ENCODE measurements around the gene DNAH12. TPM values are rescaled to one million over a fixed set of nuclear protein-coding genes. Genes with fewer than 3 reads are reported as not detected.
A peak's percentile ranks its signal among the peaks of the same experiment; 100 is the strongest.

DNAH12 gene, protein sequence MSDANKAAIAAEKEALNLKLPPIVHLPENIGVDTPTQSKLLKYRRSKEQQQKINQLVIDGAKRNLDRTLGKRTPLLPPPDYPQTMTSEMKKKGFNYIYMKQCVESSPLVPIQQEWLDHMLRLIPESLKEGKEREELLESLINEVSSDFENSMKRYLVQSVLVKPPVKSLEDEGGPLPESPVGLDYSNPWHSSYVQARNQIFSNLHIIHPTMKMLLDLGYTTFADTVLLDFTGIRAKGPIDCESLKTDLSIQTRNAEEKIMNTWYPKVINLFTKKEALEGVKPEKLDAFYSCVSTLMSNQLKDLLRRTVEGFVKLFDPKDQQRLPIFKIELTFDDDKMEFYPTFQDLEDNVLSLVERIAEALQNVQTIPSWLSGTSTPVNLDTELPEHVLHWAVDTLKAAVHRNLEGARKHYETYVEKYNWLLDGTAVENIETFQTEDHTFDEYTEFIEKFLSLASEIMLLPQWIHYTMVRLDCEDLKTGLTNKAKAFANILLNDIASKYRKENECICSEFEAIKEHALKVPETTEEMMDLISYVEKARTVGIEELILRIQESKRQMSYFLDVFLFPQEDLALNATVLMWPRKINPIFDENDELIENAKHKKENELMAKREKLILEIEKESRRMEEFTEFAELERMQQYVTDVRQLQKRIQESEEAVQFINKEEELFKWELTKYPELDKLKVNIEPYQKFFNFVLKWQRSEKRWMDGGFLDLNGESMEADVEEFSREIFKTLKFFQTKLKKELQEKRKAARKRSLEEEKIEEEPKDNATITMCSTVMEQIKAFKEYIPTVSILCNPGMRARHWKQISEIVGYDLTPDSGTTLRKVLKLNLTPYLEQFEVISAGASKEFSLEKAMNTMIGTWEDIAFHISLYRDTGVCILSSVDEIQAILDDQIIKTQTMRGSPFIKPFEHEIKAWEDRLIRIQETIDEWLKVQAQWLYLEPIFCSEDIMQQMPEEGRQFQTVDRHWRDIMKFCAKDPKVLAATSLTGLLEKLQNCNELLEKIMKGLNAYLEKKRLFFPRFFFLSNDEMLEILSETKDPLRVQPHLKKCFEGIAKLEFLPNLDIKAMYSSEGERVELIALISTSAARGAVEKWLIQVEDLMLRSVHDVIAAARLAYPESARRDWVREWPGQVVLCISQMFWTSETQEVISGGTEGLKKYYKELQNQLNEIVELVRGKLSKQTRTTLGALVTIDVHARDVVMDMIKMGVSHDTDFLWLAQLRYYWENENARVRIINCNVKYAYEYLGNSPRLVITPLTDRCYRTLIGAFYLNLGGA (N-terminal part only)
- under 1 TPM; 0.22 to 0.67 (median 0.51) TPM for polyA plus RNA-seq (ENCODE audit: insufficient read length in 10 of 10)
- long read RNA-seq, donor 1: 0 reads
- long read RNA-seq, donor 2: 0 reads
- long read RNA-seq, donor 3: 0 reads
- long read RNA-seq, donor 4: 0 reads
- long read RNA-seq, donor 5: 0 reads
- long read RNA-seq, donor 6: 0 reads
- long read RNA-seq, donor 7: 0 reads
- long read RNA-seq, donor 8: 0 reads
- long read RNA-seq, donor 9: 0 reads

DNA sequence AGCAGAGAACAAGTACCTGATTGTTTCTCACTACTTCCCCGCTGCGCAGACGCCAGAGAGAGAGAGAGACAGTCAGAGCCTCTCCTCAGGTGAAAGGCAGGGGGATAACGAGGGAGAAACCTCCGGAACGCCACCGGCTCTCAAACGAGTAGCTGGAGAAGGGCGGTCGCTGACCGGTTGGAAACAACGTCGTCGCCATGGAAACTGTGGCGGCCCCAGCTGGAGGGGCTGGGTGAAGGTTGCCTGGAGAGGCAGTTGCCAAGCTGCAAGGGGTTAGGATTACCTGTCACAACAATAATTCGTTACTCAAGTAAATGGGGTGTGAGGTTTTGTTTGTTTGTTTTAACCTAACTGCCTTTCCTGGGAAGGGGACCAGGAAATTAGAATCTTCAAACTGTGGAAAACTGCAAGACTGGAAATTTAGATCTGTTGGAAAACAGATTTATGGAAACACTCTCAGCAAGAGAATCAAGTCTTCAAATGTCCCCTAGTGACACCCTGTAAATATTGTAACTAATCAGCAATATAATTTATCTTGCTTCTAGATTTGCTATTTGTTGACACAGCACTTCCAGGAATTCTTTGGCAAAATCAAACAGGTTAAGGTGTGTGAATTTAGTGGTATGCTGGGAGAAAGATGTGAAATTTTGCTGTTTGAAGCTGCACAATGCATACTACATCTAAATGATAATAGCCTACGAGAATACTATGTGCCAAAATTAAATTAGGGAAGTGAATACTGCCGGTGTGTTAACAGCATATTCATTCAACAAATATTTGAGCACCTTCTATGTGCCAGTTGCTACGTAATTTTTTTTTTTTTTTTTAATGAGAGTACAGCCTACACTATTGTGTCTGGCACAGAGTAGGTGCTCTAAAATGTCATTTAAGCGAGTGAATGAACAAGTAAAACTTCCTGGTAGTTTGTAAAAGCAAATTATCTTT is at the start of gene DNAH12:
TSS of gene DNAH12 (minus strand) at position 164 of the 945 bp plus-strand sequence. CDS start 1,474 bp downstream, outside the sequence.
- peak in 2 of 3 donors; percentile 28 to 63 for DNase-seq

GRCh38 chr3:57592306-57592705 is 48.2 kb upstream of the DNAH12 start:
- DNase-seq: no peak

DNA sequence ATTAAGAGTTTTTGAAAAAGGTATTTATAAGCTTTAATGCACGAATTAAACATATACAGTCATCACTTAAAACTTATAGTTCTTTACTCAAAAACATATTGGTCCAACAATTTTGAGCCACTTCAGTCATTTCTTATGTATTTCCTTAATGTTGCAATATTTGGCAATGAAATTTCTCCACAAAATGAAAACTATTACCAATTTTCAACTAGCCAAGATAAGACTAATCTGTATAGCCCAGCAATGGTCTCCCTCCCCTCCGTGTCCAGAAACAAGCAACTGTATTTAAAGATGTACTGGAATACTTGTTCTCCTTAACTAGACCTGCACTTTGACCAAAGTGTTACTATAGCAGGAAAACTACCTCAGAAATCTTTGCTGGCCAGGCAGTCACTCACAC is 43.8 kb upstream of the DNAH12 start:
- DNase-seq: no peak

DNA sequence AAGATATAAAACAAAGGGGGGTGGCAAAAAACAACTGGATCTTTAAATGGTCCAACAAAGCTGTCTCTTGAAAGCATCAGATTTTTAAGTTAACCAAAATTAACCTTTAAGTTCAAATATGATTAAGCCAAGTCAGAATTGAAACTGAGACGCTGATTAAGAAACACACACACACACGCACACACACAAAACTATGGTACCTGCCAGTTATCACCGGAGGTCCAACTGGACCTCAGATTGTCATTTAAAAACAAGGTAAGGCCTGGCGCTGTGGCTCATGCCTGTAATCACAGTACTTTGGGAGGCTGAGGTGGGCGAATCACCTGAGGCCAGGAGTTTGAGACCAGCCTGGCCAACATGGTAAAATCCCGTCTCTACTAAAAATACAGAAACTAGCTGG is 42.6 kb upstream of the DNAH12 start:
- no peak for DNase-seq

- no peak for DNase-seq
Observed at GRCh38 chr3:57583544-57583943, 39.4 kb upstream of the DNAH12 start.

DNA sequence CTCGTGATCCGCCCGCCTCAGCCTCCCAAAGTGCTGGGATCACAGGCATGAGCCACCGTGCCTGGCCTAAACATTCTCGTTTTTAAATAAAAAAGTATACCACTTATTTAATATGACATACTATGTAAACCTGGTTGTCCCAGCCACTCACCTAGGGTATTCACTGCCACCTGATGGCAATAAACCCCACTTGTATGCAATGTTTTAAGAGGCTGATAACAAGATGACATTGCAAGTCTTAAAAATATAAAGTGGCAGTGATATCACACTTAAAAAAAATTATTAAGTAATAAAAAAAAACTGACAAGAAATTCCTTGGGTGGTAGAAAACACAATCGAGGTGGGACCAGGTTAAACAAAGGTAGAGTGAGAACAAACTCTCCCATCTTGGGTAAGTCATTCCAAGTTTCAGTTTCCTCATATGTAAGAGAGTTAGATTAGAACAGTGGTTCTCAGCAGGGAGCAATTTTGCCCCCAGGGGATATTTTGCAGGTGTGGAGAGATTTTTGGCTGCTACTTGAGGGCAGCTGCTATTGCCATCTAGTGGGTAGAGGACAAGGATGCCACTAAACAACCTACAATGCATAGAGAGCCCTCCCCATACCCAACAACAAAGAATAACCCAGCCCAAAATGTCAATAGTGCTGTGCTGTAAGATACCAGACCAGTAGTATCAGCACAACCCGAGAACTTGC is 38.5 kb upstream of the DNAH12 start:
- DNase-seq: no peak

GRCh38 chr3:57577801-57578200 is 33.7 kb upstream of the DNAH12 start:
- no peak for DNase-seq

DNA sequence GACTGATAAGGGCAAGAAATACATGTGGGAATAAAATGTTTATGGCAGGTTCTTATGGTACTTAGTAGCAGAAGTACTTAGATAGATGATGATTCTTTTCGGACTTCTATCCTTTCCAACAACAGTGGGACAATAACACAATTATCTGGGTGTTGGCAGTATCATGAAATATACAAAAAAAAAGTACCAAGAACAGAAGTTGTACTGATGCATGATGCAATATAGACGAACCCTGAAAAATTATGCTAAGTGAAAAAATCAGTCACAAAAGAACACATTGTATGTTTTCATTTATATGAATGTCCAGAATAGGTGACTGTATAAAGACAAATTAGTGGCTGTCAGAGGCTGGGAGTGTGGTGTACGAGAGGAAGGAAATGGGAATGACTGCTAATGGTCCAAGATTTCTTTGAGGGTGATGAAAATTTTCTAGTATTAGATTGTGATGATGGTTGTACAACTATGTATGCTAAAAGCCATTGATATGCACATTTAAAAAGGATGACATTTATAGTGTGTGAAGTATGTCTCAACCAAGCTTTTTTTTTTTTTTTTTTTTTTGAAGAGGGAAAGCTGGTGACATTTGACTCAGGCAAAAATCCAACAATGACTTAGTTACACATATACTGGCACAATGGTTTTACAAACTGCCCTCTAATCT is 32.0 kb upstream of the DNAH12 start:
- DNase-seq: no peak

DNA sequence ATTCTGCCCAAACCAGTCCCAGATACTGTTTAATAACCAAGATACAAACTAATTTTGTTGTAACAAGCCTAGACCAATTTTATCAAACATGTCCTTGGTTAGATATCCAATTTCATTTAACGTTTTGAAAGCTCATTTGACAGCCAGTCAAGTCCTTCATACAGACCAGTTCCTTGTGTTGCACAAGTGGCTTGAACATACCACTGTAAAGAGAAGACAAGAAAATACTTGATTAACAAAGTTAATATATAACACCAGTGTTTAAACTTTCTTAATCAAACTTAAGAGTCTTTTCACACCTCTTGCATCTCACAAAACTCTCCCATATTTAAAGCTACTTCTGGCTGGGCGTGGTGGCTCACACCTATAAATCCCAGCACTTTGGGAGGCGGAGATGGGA is 28.0 kb upstream of the DNAH12 start:
- DNase-seq: no peak

DNA sequence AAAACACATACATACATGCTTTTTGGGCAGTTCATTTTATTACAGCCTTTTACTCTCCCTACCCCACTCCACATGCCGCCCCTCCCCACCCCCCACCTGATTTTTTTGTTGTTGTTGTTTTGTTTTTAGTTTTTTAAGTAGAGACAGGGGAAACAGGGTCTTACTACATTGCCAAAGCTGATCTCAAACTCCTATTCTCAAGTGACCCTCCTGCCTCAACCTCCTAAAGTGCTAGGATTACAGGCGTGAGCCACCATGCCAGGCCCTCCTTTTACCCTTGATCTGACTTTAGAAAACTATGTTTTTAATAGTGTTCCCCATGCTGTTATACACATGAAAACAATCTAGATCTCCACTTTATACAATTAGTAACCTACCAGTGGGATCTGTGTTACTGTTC is 26.7 kb upstream of the DNAH12 start:
- no peak for DNase-seq

- no peak for DNase-seq
Observed at GRCh38 chr3:57569859-57570450, 25.8 kb upstream of the DNAH12 start.

GRCh38 chr3:57559526-57559925 is 15.4 kb upstream of the DNAH12 start:
- no peak for DNase-seq

DNA sequence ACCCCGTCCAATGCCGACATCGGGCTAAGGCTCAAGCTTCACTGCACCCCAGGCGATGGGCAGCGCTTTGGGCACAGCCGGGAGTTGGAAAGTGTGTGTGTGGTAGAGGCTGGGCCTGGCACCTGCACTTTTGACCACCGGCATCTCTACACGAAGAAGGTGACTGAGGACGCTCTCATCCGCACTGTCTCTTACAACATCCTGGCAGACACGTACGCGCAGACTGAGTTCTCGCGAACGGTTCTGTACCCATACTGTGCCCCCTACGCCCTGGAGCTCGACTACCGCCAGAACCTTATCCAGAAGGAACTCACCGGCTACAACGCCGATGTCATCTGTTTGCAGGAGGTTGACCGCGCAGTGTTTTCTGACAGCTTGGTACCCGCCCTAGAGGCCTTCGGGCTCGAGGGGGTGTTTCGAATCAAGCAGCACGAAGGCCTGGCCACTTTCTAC is 13.0 kb upstream of the DNAH12 start:
- peak in 2 of 3 donors; percentile 6 to 36 for DNase-seq

GRCh38 chr3:57556459-57557084 is 12.4 kb upstream of the DNAH12 start:
- no peak for DNase-seq

GRCh38 chr3:57555738-57556458 is 11.8 kb upstream of the DNAH12 start, which contains the start of gene PDE12:
Gene PDE12 (plus strand): TSS chr3:57556274. CDS start chr3:57556380, 106 bp downstream.
- DNase-seq: peak; percentile 87 to 97 (median 92)

DNA sequence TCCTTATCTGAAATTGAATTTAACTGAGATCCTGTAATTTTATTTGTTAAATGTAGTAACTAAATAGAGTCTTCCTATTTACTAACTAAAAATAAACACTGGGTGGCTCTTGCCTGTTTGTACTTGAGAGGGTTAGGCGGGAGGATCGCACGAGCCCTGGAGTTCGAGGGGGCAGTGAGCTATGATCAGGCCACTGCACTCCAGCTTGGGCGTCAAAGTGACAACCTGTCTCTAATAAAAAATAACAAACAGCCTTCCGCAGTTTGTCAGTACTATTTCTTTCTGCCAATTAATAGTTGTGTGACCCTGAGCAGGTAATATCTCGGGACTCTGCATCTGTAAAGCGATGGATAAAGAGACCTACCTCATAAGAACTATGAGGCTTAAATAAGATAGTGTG is 11.2 kb upstream of the DNAH12 start:
- no peak for DNase-seq

GRCh38 chr3:57546616-57547015 is 2.5 kb upstream of the DNAH12 start:
- DNase-seq: no peak

All from muscle of back (tissue), 13 donors.